PC-9 (cell line): ENCODE results near the gene CDK9.

ENCODE experiments used
- EZH2 ChIP-seq: fragments of 200-600 bp; sonication (generic); IDR thresholded peaks from 2 replicates; pipeline ENCODE4 v1.8.0; 2017; ENCODE audit warnings: antibody characterized with exemption, low read depth
- TF ChIP-seq, protein P1 (sequence below): fragments of 200-600 bp; sonication (generic); conservative IDR thresholded peaks from 2 replicates; pipeline ENCODE4 v1.6.1; 2017; ENCODE audit warnings: mixed run types, antibody characterized with exemption, mild to moderate bottlenecking, moderate library complexity

DNA sequence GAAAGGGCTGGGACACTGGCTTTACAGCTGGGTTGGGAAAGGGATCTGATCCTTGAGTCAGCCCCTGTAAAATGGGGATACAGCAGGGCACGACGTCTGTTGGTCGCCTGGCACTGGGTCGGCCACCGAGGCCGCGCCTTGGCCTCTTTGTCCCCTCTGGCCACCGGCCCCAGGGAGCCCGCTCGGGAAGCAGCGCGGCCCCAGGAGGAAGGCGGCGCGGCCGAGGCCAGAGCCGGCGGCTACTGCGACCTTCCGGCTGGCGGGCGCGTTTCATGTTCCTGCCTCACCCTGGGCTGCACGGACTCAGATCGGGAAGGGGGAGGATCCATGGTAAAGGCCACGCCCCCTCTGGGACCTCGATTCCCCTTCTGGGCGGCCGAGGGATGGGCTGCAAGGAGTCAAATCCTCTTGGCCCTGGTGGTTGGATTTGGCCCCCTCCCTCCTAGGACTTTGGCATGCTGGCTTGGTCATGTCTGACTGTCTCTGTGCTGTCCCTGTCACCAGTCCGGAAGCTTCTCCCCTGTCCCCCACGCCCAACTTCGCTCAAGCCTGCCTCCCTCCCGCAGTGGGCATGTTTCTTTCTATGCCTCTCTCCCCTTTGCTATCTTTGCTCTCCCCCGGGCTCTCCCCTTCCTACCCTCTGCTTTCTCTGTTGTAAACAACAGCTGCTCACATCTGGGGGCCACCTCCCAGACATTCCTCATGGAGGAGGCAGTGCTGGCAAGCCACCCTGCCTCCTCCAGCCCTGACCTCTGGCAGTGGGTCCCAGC is 42.6 kb downstream of the CDK9 start:
- TF ChIP-seq, protein P1, sequence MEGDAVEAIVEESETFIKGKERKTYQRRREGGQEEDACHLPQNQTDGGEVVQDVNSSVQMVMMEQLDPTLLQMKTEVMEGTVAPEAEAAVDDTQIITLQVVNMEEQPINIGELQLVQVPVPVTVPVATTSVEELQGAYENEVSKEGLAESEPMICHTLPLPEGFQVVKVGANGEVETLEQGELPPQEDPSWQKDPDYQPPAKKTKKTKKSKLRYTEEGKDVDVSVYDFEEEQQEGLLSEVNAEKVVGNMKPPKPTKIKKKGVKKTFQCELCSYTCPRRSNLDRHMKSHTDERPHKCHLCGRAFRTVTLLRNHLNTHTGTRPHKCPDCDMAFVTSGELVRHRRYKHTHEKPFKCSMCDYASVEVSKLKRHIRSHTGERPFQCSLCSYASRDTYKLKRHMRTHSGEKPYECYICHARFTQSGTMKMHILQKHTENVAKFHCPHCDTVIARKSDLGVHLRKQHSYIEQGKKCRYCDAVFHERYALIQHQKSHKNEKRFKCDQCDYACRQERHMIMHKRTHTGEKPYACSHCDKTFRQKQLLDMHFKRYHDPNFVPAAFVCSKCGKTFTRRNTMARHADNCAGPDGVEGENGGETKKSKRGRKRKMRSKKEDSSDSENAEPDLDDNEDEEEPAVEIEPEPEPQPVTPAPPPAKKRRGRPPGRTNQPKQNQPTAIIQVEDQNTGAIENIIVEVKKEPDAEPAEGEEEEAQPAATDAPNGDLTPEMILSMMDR, result no peak
- TF ChIP-seq EZH2, result no peak
